BE2C (cell line): ENCODE measurements around the gene SHH.

Source experiments
- DNase-seq: peaks from one replicate; pipeline ENCODE4 v3.0.0-alpha.2; 2020
- H3K27me3 ChIP-seq: fragments of 250-450 bp; sonication (Bioruptor Pico); 2 replicates; pipeline ENCODE4 v1.5.1; 2020; ENCODE audit warnings: mild to moderate bottlenecking
- H3K36me3 ChIP-seq: fragments of 250-450 bp; sonication (Bioruptor Pico); 2 replicates; pipeline ENCODE4 v1.5.1; 2020; ENCODE audit warnings: mild to moderate bottlenecking
- H3K4me1 ChIP-seq: fragments of 250-450 bp; sonication (Bioruptor Pico); 2 replicates; pipeline ENCODE4 v1.5.1; 2020
- H3K4me3 ChIP-seq: 2 replicates; pipeline ENCODE4 v1.5.1; 2011; ENCODE audit warnings: low read depth, low read length
- H3K9me3 ChIP-seq: fragments of 250-450 bp; sonication (Bioruptor Pico); 2 replicates; pipeline ENCODE4 v1.5.1; 2020
- CTCF ChIP-seq: IDR thresholded peaks from 2 replicates; pipeline ENCODE4 v1.5.1; 2012; ENCODE audit warnings: mild to moderate bottlenecking, low read depth, low read length

Gene SHH

GRCh38 chr7:155833651-155834050 is 21.4 kb upstream of the SHH start:
- Histone ChIP-seq H3K36me3 (no peaks in the 10 kb centered on the region), H3K4me1 (no peaks in the 10 kb centered on the region), H3K4me3 (no peak overlapping the region), H3K9me3 (no peaks in the 10 kb centered on the region; the same call in 1 of the 2 replicates), H3K27me3 (peaks cover 49% of the 10 kb centered on the region)
- no peak for TF ChIP-seq CTCF
- DNase-seq, result no peak

- Histone ChIP-seq H3K27me3 (peaks cover 49% of the 10 kb centered on the region), H3K4me3 (no peak overlapping the region), H3K36me3 (no peaks in the 10 kb centered on the region), H3K9me3 (no peaks in the 10 kb centered on the region; the same call in 1 of the 2 replicates), H3K4me1 (no peaks in the 10 kb centered on the region)
- no peak for TF ChIP-seq CTCF
- DNase-seq, result no peak
Measured at GRCh38 chr7:155832581-155832981, 20.3 kb upstream of the SHH start.

- Histone ChIP-seq H3K27me3 (peaks cover 49% of the 10 kb centered on the region), H3K36me3 (no peaks in the 10 kb centered on the region), H3K4me1 (no peaks in the 10 kb centered on the region), H3K9me3 (no peaks in the 10 kb centered on the region; the same call in 1 of the 2 replicates), H3K4me3 (no peak overlapping the region)
- no peak for TF ChIP-seq CTCF
- DNase-seq, result no peak
Measured at GRCh38 chr7:155831807-155832524, 19.7 kb upstream of the SHH start.

GRCh38 chr7:155830961-155831806 is 18.9 kb upstream of the SHH start:
- Histone ChIP-seq H3K4me1 (no peaks in the 10 kb centered on the region), H3K4me3 (no peak overlapping the region), H3K36me3 (no peaks in the 10 kb centered on the region), H3K9me3 (no peaks in the 10 kb centered on the region; the same call in 1 of the 2 replicates), H3K27me3 (peaks cover 49% of the 10 kb centered on the region)
- no peak for DNase-seq
- TF ChIP-seq CTCF, result no peak

- no peaks in the 10 kb centered on the region for H3K36me3 ChIP-seq
- no peak for DNase-seq
- no peaks in the 10 kb centered on the region for H3K4me1 ChIP-seq
- no peak overlapping the region for H3K4me3 ChIP-seq
- no peaks in the 10 kb centered on the region for H3K9me3 ChIP-seq
- peaks cover 49% of the 10 kb centered on the region for H3K27me3 ChIP-seq
- TF ChIP-seq CTCF, result no peak
Measured at GRCh38 chr7:155829796-155830470, 17.7 kb upstream of the SHH start.
